Loucy (cell line): Measurements from ENCODE around the gene CELA3B.

Experiments used
- EZH2phosphoT487 ChIP-seq: fragments of 200-600 bp; IDR thresholded peaks from 2 replicates; pipeline ENCODE4 v1.6.1; 2018; ENCODE audit warnings: antibody characterized with exemption, mild to moderate bottlenecking, moderate library complexity, borderline replicate concordance
- TF ChIP-seq, protein P1 (sequence below): fragments of 200-600 bp; sonication (generic); conservative IDR thresholded peaks from 2 replicates; pipeline ENCODE4 v1.5.1; 2014; ENCODE audit warnings: mild to moderate bottlenecking, antibody characterized with exemption, low read length

DNA sequence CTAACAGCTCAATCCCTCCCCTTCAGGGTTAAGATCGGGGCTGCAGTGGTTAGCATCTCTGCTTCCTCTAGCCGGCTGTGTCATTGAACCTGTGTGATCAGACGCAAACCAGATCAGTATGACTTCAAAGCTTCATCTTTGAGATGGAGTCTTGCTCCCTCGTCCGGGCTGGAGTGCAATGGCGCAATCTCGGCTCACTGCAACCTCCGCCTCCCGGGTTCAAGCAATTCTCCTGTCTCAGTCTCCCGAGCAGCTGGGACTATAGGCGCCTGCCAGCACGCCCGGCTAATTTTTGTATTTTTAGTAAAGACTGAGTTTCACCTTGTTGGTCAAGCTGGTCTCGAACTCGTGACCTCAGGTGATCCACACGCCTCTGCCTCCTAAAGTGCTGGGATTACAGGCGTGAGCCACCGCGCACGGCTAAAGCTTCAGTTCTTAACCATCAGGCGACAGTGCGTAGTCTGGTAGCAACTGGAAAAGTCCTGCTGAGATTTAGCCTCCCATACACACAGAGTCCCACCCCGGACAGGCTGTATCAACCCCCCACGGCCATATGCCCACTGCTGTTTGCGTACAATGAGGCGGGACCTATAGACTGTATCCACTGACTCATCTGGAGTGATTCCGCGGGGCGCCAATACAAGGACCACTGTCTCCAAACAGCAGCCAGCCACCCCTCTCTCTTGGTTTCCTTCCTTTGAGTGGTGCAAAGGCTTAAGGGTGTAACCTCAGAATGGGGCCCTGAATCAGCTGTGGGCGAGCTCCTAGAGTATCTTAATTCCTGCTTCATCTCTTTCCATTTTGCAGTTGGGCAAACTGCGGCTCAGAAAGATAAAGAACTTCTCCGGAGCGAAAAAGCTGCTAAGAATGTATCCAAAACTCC, 47.9 kb downstream of the CELA3B start:
- no peak for TF ChIP-seq EZH2phosphoT487
- TF ChIP-seq, protein P1, sequence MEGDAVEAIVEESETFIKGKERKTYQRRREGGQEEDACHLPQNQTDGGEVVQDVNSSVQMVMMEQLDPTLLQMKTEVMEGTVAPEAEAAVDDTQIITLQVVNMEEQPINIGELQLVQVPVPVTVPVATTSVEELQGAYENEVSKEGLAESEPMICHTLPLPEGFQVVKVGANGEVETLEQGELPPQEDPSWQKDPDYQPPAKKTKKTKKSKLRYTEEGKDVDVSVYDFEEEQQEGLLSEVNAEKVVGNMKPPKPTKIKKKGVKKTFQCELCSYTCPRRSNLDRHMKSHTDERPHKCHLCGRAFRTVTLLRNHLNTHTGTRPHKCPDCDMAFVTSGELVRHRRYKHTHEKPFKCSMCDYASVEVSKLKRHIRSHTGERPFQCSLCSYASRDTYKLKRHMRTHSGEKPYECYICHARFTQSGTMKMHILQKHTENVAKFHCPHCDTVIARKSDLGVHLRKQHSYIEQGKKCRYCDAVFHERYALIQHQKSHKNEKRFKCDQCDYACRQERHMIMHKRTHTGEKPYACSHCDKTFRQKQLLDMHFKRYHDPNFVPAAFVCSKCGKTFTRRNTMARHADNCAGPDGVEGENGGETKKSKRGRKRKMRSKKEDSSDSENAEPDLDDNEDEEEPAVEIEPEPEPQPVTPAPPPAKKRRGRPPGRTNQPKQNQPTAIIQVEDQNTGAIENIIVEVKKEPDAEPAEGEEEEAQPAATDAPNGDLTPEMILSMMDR = peak; percentile 36; the same call in 1 of the 2 replicates
